ENCODE results near the gene ARID2.

DNA sequence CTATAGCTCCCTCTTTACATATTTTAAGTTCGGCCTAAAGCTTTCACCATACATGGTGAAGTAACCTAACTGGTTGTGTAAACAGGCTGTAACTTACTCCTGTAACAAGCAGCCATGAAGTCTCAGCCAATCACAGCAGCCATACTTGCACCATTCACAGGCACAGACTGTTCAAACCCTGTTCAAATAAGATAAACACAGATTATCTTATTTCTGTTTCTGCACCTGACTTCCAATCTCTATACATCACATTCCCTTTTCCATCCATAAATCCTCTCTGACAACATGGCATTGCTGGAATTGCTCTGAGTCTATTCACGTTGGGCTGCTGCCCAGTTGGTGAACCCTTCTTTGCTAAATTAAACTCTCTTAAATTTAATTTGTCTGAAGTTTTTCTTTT is 34.5 kb upstream of the ARID2 start:
- TF ChIP-seq CTCF (IDR thresholded peaks at IDR 0.05; ENCODE audit: low read depth, low read length, missing input control), result no peak
- no peak for TF ChIP-seq RAD21 (IDR thresholded peaks at IDR 0.05)
- TF ChIP-seq YY1 (IDR thresholded peaks at IDR 0.05), result no peak
- no peak for TF ChIP-seq HNF4G (IDR thresholded peaks at IDR 0.05)
- no peak for TF ChIP-seq REST (IDR thresholded peaks at IDR 0.05)
- no peak for TF ChIP-seq TAF1 (conservative IDR thresholded peaks at IDR 0.05)
- no peak for TF ChIP-seq GABPA (IDR thresholded peaks at IDR 0.05 in 1 of 2, conservative IDR thresholded peaks at IDR 0.05 in 1 of 2)
- TF ChIP-seq, protein P1, sequence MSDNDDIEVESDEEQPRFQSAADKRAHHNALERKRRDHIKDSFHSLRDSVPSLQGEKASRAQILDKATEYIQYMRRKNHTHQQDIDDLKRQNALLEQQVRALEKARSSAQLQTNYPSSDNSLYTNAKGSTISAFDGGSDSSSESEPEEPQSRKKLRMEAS (IDR thresholded peaks at IDR 0.05), result no peak
- TF ChIP-seq JUND (IDR thresholded peaks at IDR 0.05), result no peak
- TF ChIP-seq, protein P2, sequence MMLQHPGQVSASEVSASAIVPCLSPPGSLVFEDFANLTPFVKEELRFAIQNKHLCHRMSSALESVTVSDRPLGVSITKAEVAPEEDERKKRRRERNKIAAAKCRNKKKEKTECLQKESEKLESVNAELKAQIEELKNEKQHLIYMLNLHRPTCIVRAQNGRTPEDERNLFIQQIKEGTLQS (IDR thresholded peaks at IDR 0.05), result no peak
- TF ChIP-seq, protein P3, sequence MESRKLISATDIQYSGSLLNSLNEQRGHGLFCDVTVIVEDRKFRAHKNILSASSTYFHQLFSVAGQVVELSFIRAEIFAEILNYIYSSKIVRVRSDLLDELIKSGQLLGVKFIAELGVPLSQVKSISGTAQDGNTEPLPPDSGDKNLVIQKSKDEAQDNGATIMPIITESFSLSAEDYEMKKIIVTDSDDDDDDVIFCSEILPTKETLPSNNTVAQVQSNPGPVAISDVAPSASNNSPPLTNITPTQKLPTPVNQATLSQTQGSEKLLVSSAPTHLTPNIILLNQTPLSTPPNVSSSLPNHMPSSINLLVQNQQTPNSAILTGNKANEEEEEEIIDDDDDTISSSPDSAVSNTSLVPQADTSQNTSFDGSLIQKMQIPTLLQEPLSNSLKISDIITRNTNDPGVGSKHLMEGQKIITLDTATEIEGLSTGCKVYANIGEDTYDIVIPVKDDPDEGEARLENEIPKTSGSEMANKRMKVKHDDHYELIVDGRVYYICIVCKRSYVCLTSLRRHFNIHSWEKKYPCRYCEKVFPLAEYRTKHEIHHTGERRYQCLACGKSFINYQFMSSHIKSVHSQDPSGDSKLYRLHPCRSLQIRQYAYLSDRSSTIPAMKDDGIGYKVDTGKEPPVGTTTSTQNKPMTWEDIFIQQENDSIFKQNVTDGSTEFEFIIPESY (IDR thresholded peaks at IDR 0.05), result no peak
- TF ChIP-seq EGR1 (IDR thresholded peaks at IDR 0.05; ENCODE audit: low read depth in 2 of 2), result no peak
- TF ChIP-seq FOXA1 (IDR thresholded peaks at IDR 0.05), result no peak
